Peyer's patch (tissue), 4 donors: ENCODE measurements around the gene PILRB.

ENCODE experiments used
- POLR2A ChIP-seq, 2 donors: fragments of 450-650 bp; IDR thresholded peaks; one replicate each; pipeline ENCODE4 v1.5.1; 2017; ENCODE audit warnings: antibody characterized with exemption in 2 of 2, mild to moderate bottlenecking in 2 of 2, moderate library complexity in 2 of 2
- TF ChIP-seq, protein P1 (sequence below), 6 experiments: fragments of 450-650 bp in 4 of 6; fragments of 200-600 bp in 2 of 6; sonication (generic) in 1 of 6; IDR thresholded peaks; one replicate each; pipeline ENCODE4 v1.5.1; 2017 to 2019; ENCODE audit warnings: antibody characterized with exemption in 6 of 6, mild to moderate bottlenecking in 3 of 6, moderate library complexity in 1 of 6

DNA sequence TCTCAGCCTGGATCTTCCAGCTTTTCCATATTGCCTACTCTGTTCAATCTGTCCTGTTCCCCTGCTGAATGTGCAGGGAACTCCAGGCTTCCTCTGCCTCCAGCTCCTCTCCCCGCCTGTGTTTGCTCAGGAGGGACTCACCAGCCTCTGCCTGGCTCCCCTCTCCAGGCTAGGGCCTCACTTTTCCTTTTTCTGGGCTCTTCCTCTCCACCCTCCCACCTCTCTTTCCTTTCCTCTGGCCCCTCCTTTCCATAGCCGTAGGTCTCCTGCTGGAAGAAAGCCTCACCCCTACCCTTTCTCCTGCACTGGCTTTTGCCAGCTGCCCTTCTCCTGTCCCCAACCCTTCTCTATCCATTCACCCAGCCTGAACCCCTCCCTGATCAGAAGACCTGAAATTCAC is 40.3 kb downstream of the PILRB start:
- TF ChIP-seq, protein P1, sequence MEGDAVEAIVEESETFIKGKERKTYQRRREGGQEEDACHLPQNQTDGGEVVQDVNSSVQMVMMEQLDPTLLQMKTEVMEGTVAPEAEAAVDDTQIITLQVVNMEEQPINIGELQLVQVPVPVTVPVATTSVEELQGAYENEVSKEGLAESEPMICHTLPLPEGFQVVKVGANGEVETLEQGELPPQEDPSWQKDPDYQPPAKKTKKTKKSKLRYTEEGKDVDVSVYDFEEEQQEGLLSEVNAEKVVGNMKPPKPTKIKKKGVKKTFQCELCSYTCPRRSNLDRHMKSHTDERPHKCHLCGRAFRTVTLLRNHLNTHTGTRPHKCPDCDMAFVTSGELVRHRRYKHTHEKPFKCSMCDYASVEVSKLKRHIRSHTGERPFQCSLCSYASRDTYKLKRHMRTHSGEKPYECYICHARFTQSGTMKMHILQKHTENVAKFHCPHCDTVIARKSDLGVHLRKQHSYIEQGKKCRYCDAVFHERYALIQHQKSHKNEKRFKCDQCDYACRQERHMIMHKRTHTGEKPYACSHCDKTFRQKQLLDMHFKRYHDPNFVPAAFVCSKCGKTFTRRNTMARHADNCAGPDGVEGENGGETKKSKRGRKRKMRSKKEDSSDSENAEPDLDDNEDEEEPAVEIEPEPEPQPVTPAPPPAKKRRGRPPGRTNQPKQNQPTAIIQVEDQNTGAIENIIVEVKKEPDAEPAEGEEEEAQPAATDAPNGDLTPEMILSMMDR (IDR thresholded peaks at IDR 0.05) = no peak
- no peak for TF ChIP-seq POLR2A (IDR thresholded peaks at IDR 0.05)
